ENCODE results near the gene KCNE5.

DNA sequence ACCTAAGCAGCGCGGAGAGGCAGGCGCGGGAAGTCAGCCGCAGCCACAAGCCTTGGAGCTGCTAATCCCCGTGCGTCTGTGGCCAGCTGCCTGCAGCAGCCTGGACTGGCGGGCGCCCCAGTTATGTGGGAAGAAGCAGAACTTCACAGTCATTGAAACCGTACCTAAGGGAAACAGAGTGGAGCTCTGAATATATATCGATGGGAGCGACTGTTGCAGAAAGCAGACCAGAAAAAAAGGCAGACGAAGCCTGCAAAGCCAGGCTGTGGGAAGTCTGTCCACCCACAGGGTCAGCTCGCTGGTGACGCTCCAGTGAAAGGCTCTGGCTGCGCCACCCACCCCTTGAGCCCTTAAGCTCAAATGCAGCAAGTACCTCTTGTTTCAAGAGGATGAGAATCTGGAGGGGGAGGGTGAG, 24.7 kb downstream of the KCNE5 start:
- TF ChIP-seq ZNF274 (IDR thresholded peaks at IDR 0.05; ENCODE audit: low read depth, low read length) (no peak), YY1 (IDR thresholded peaks at IDR 0.05; ENCODE audit: insufficient read depth, insufficient read length) (no peak)

Data from NT2/D1 (cell line).